Erythroblast (primary cell): Measurements from ENCODE around the gene TRAPPC14.
"Not testable (repeated sequence)": the region's sequence is repeated elsewhere in the genome, so short reads cannot be mapped to it uniquely, and the experiment has no call there.

ENCODE experiments used
- GATA1 ChIP-seq: IDR thresholded peaks from 2 replicates; pipeline ENCODE4 v1.6.1; 2011; ENCODE audit warnings: low read depth, mild to moderate bottlenecking, control low read depth, low read length, moderate library complexity
- POLR2A ChIP-seq: IDR thresholded peaks from 2 replicates; pipeline ENCODE4 v1.6.1; 2011; ENCODE audit warnings: mild to moderate bottlenecking, low read length

- not testable (repeated sequence) for TF ChIP-seq POLR2A, GATA1
Observed at GRCh38 chr7:100180084-100180483, 21.6 kb upstream of the TRAPPC14 start.
